H9 (cell line): ENCODE measurements around the gene GRID1. TPM values are rescaled to one million over a fixed set of nuclear protein-coding genes. Genes with fewer than 3 reads are reported as not detected.

Source experiments
- DNase-seq: peaks from one replicate; pipeline ENCODE4 v3.0.0-alpha.2; 2017
- H2AFZ ChIP-seq: one replicate; pipeline ENCODE4 v1.6.1; 2013; ENCODE audit warnings: mild to moderate bottlenecking, low read length, control low read depth, moderate library complexity
- H2AK5ac ChIP-seq: 2 replicates; pipeline ENCODE4 v1.6.1; 2013; ENCODE audit warnings: low read length, control low read depth, mixed read lengths; ENCODE audit not compliant: insufficient read length
- H2BK120ac ChIP-seq: one replicate; pipeline ENCODE4 v1.6.1; 2013; ENCODE audit warnings: low read depth, mild to moderate bottlenecking, low read length, control low read depth, inconsistent platforms; ENCODE audit not compliant: poor library complexity, severe bottlenecking
- H2BK12ac ChIP-seq: 2 replicates; pipeline ENCODE4 v1.6.1; 2013; ENCODE audit warnings: low read length, control low read depth, mixed read lengths, low read depth; ENCODE audit not compliant: insufficient read length
- H2BK15ac ChIP-seq: 2 replicates; pipeline ENCODE4 v1.6.1; 2013; ENCODE audit warnings: low read depth, low read length, control low read depth
- H2BK20ac ChIP-seq: one replicate; pipeline ENCODE4 v1.6.1; 2013; ENCODE audit warnings: low read depth, mild to moderate bottlenecking, low read length, control low read depth, inconsistent platforms; ENCODE audit not compliant: poor library complexity, severe bottlenecking
- H2BK5ac ChIP-seq: 2 replicates; pipeline ENCODE4 v1.6.1; 2013; ENCODE audit warnings: low read length, control low read depth, mixed read lengths; ENCODE audit not compliant: insufficient read length
- H3K14ac ChIP-seq: 2 replicates; pipeline ENCODE4 v1.6.1; 2013; ENCODE audit warnings: low read length, control low read depth; ENCODE audit not compliant: insufficient read depth
- H3K18ac ChIP-seq: 2 replicates; pipeline ENCODE4 v1.6.1; 2013; ENCODE audit warnings: low read depth, mild to moderate bottlenecking, mixed read lengths, low read length, control low read depth; ENCODE audit not compliant: insufficient read length
- H3K23ac ChIP-seq: 2 replicates; pipeline ENCODE4 v1.6.1; 2013; ENCODE audit warnings: low read length, control low read depth, mixed read lengths, low read depth; ENCODE audit not compliant: insufficient read length
- H3K23me2 ChIP-seq: 2 replicates; pipeline ENCODE4 v1.6.1; 2013; ENCODE audit warnings: low read depth, mild to moderate bottlenecking, mixed read lengths, low read length, control low read depth; ENCODE audit not compliant: insufficient read length, poor library complexity, severe bottlenecking
- H3K27ac ChIP-seq: 2 replicates; pipeline ENCODE4 v1.5.1; 2013; ENCODE audit warnings: low read length, control low read depth, mixed read lengths, low read depth; ENCODE audit not compliant: insufficient read length
- H3K27me3 ChIP-seq: 2 replicates; pipeline ENCODE4 v1.6.1; 2013; ENCODE audit warnings: low read length, control low read depth, inconsistent platforms; ENCODE audit not compliant: insufficient read depth
- H3K4ac ChIP-seq: 2 replicates; pipeline ENCODE4 v1.6.1; 2013; ENCODE audit warnings: low read depth, mild to moderate bottlenecking, control low read depth, inconsistent platforms, low read length, moderate library complexity
- H3K4me1 ChIP-seq: 2 replicates; pipeline ENCODE4 v1.6.1; 2013; ENCODE audit warnings: low read length, control low read depth, inconsistent platforms; ENCODE audit not compliant: insufficient read depth
- H3K4me2 ChIP-seq: 2 replicates; pipeline ENCODE4 v1.6.1; 2013; ENCODE audit warnings: low read length, control low read depth, mixed read lengths; ENCODE audit not compliant: insufficient read length, insufficient read depth
- H3K56ac ChIP-seq: 2 replicates; pipeline ENCODE4 v1.6.1; 2013; ENCODE audit warnings: low read depth, mild to moderate bottlenecking, mixed read lengths, low read length, control low read depth; ENCODE audit not compliant: insufficient read length
- H3K79me1 ChIP-seq: 2 replicates; pipeline ENCODE4 v1.6.1; 2013; ENCODE audit warnings: low read depth, mild to moderate bottlenecking, moderate library complexity, low read length, control low read depth, inconsistent platforms; ENCODE audit not compliant: insufficient read depth, poor library complexity, severe bottlenecking
- H3K79me2 ChIP-seq: 2 replicates; pipeline ENCODE4 v1.6.1; 2013; ENCODE audit warnings: low read length, control low read depth, inconsistent platforms; ENCODE audit not compliant: insufficient read depth
- H3K9ac ChIP-seq: 2 replicates; pipeline ENCODE4 v1.6.1; 2013; ENCODE audit warnings: low read length, control low read depth, mixed read lengths; ENCODE audit not compliant: insufficient read length; ENCODE audit errors: extremely low read depth
- H3K9me3 ChIP-seq: one replicate; pipeline ENCODE4 v1.6.1; 2013; ENCODE audit warnings: low read depth, low read length, inconsistent platforms; ENCODE audit not compliant: control insufficient read depth
- H3T11ph ChIP-seq: one replicate; pipeline ENCODE4 v1.6.1; 2013; ENCODE audit warnings: mild to moderate bottlenecking, low read length, control low read depth, inconsistent platforms
- H4K20me1 ChIP-seq: one replicate; pipeline ENCODE4 v1.6.1; 2013; ENCODE audit not compliant: control insufficient read depth, insufficient read length, insufficient read depth
- H4K5ac ChIP-seq: 2 replicates; pipeline ENCODE4 v1.6.1; 2013; ENCODE audit warnings: low read depth, mild to moderate bottlenecking, mixed read lengths, low read length, control low read depth; ENCODE audit not compliant: insufficient read length
- H4K8ac ChIP-seq: replicated peaks from 2 replicates; pipeline ENCODE4 v1.6.1; 2013; ENCODE audit warnings: low read length, control low read depth, mixed read lengths, low read depth; ENCODE audit not compliant: insufficient read length
- H4K91ac ChIP-seq: 2 replicates; pipeline ENCODE4 v1.6.1; 2013; ENCODE audit warnings: low read depth, mild to moderate bottlenecking, moderate library complexity, mixed read lengths, low read length, control low read depth; ENCODE audit not compliant: insufficient read length
- H3K27ac Mint-ChIP-seq, 3 experiments: 2 replicates in 2 of 3; 3 replicates in 1 of 3; pipeline ENCODE4 v1.8.0; 2020 to 2021; ENCODE audit warnings: mixed read lengths in 3 of 3, mild to moderate bottlenecking in 1 of 3, moderate library complexity in 1 of 3
- H3K27me3 Mint-ChIP-seq: 2 replicates; pipeline ENCODE4 v1.8.0; 2021; ENCODE audit warnings: low read depth, mild to moderate bottlenecking, moderate library complexity, mixed read lengths
- H3K36me3 Mint-ChIP-seq, 3 experiments: 2 replicates in 2 of 3; 3 replicates in 1 of 3; pipeline ENCODE4 v1.8.0; 2020 to 2021; ENCODE audit warnings: low read depth in 3 of 3, mixed read lengths in 3 of 3; ENCODE audit not compliant: insufficient read depth in 1 of 3
- H3K4me1 Mint-ChIP-seq, 2 experiments: 2 replicates each; pipeline ENCODE4 v1.8.0; 2020; ENCODE audit warnings: mixed read lengths in 2 of 2
- H3K4me3 Mint-ChIP-seq, 2 experiments: 2 replicates in 1 of 2; 3 replicates in 1 of 2; pipeline ENCODE4 v1.8.0; 2020 to 2021; ENCODE audit warnings: mild to moderate bottlenecking in 2 of 2, mixed read lengths in 2 of 2, moderate library complexity in 1 of 2
- H3K9me3 Mint-ChIP-seq, 2 experiments: 2 replicates in 1 of 2; 3 replicates in 1 of 2; pipeline ENCODE4 v1.8.0; 2020; ENCODE audit warnings: mild to moderate bottlenecking in 2 of 2, mixed read lengths in 2 of 2, moderate library complexity in 1 of 2
- CTCF ChIP-seq: fragments of 200-600 bp; sonication (generic); conservative IDR thresholded peaks from 3 replicates; pipeline ENCODE4 v1.8.0; 2021; ENCODE audit warnings: antibody characterized with exemption, mild to moderate bottlenecking
- WGBS: extraction: QIAGEN DNeasy Blood & Tissue Kit; methylation state at CpG from one replicate; pipeline ENCODE4 v1.1.7; 2013; ENCODE audit warnings: missing lambda C conversion rate, low lambda C conversion rate, mixed read lengths; ENCODE audit not compliant: insufficient read length; ENCODE audit errors: extremely low coverage; 5-methylcytosine and 5-hydroxymethylcytosine counted together
- total RNA-seq: library from RNA; stranded (reverse); gene quantifications from 2 replicates; pipeline ENCODE4 v1.2.1, GENCODE V29; 2021

The GRID1 gene
- total RNA-seq, 1 experiment from 2014 or later = 0.35 TPM

- Histone ChIP-seq H2BK120ac (no peak overlapping the region), H3K9me3 (no peaks in the 10 kb centered on the region), H3K14ac (no peak overlapping the region), H2AFZ (no peak overlapping the region), H3K9ac (no peak overlapping the region), H2AK5ac (no peak overlapping the region), H2BK20ac (no peak overlapping the region), H3T11ph (no peak overlapping the region), H3K56ac (no peak overlapping the region), H3K79me2 (no peaks in the 10 kb centered on the region), H3K27ac (no peak overlapping the region), H2BK15ac (no peak overlapping the region), H4K20me1 (no peaks in the 10 kb centered on the region), H3K23me2 (no peaks in the 10 kb centered on the region), H3K4me1 (no peaks in the 10 kb centered on the region), H3K4ac (no peak overlapping the region), H3K18ac (no peak overlapping the region), H3K4me2 (no peak overlapping the region), H3K27me3 (no peaks in the 10 kb centered on the region), H4K5ac (no peak overlapping the region), H3K79me1 (no peaks in the 10 kb centered on the region), H4K8ac (no peak overlapping the region), H2BK5ac (no peak overlapping the region), H4K91ac (no peak overlapping the region), H2BK12ac (no peak overlapping the region), H3K23ac (no peak overlapping the region)
- Mint-ChIP-seq H3K4me3 (no peak overlapping the region), H3K27ac (no peak overlapping the region), H3K4me1 (no peaks in the 10 kb centered on the region), H3K36me3 (no peaks in the 10 kb centered on the region), H3K9me3 (no peaks in the 10 kb centered on the region; a peak in 1 of 5 replicates), H3K27me3 (no peaks in the 10 kb centered on the region)
- no CpG with 5 or more reads among the region's 5 CpGs for WGBS
- TF ChIP-seq CTCF = no peak
- DNase-seq = no peak
Observed at GRCh38 chr10:86102451-86102850, 264.1 kb downstream of the GRID1 start.
